Hematopoietic multipotent progenitor cell treated with erythropoietin and hydrocortisone succinate and interleukin-3 and kit ligand, for 6 days (in vitro differentiated cells): ENCODE measurements around the gene LRCH2.
A peak's percentile ranks its signal among the peaks of the same experiment; 100 is the strongest.

ENCODE experiments used
- DNase-seq: peaks from one replicate; pipeline ENCODE4 v3.0.0-alpha.2; 2015

Gene LRCH2

GRCh38 chrX:115192244-115192700, 41.6 kb downstream of the LRCH2 start:
- DNase-seq: no peak

DNA sequence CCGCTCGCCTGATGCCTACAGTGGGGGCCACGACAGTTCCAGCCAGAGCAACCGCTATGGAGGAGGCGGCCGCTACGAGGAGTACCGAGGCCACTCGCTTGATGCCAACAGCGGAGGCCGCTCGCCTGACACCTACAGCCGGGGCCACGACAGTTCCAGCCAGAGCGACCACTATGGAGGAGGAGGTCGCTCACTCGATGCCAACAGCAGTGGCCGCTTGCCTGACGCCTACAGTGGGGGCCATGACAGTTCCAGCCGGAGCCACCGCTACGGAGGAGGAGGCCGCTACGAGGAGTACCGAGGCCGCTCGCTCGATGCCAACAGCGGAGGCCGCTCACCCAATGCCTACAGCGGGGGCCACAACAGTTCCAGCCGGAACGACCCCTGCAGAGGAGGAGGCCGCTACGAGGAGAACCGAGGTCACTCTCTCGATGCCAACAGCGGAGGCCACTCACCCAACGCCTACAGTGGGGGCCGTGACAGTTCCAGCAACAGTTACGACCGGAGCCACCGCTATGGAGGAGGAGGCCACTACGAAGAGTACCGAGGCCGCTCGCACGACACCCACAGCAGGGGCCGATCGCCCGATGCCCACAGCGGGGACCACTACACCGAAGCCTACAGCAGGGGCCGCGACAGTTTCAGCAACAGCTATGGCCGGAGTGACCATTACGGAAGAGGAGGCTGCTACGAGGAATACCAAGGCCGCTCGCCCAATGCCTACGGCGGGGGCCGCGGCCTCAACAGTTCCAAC, 42.2 kb downstream of the LRCH2 start:
- DNase-seq: no peak

DNA sequence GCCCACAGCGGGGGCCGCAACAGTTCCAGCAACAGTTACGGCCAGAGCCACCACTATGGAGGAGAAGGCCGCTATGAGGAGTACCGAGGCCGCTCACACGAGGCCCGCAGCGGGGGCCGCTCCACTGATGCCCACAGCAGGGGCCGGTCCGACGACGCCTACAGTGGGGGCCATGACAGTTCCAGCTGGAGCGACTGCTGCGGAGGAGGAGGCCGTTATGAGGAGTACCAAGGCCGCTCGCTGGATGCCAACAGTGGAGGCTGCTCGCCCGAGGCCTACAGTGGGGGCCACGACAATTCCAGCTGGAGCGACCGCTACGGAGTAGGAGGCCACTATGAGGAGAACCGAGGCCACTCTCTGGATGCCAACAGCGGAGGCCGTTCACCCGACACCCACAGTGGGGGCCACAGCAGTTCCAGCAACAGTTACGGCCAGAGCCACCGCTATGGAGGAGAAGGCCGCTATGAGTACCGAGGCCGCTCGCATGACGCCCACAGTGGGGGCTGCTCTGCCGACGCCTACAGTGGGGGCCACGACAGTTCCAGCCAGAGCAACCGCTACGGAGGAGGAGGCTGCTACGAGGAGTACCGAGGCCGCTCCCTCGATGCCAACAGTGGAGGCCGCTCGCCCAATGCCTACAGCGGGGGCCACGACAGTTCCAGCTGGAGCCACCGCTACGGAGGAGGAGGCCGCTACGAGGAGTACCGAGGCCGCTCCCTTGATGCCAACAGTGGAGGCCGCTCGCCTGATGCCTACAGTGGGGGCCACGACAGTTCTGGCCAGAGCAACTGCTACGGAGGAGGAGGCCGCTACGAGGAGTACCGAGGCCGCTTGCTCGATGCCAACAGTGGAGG, 43.0 kb downstream of the LRCH2 start:
- DNase-seq: no peak

DNA sequence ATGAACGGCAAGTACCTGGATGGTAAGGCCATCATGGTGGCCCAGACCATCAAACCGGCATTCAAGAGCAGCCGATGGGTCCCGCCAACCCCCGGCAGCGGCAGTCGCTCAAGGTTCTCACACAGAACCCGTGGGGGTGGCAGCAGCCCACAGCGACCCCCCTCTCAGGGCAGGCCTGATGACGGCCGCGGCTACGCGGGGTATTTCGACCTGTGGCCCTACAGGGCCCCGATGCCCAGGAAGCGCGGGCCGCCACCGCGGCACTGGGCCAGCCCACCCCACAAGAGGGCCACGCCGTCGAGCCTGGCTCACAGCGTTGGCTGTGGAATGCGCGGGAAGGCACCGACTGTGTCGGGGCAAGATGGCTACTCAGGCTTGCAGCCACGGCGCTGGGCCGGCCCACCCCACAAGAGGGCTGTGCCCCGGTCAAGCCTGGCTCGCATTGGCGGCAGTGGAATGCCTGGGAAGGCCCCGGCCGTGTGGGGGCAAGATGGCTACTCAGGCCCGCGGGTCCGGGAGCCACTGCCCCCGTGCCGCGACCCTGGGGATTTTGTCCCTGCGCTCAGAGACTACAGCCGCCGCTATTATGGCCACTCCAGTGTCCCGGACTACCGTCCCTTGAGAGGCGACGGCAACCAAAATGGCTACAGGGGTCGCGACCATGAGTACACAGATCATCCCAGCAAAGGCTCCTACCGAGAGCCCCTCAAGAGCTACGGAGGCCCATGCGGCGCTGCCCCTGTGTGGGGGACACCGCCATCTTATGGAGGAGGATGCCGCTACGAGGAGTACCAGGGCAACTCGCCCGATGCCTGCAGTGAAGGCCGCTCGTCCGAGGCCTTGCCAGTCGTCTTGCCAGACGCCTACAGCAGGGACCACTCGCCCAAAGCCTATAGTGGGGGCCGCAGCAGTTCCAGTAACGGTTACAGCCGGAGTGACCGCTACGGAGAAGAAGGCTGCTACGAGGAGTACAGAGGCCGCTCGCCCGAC, 44.0 kb downstream of the LRCH2 start:
- no peak for DNase-seq

GRCh38 chrX:115189110-115189509, 44.8 kb downstream of the LRCH2 start, which contains the start of gene RBMXL3:
Gene RBMXL3, plus strand, starts transcription at chrX:115189410. Its CDS starts 32 bp downstream, at chrX:115189442.
- no peak for DNase-seq

DNA sequence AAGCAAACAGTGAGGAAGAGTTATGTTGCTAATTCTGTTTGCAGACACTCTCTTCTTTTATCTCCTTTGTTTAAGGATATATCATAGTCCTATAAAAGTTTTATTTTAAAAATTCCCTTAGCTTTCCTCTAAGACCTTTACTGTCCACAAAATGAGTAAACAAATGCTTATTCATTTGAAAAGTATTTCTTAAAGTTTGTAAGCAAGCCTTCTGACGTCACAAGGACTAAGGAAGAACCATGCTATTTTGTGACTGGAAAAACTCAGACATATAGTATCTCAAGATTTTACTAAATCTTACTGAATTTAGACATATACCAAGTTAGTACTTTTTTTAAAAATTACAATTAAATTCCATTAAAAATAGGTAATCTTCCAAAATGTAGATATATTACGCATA, 49.9 kb downstream of the LRCH2 start:
- no peak for DNase-seq

- DNase-seq: no peak
Measured at GRCh38 chrX:115178473-115178872, 55.4 kb downstream of the LRCH2 start.

- no peak for DNase-seq
Measured at GRCh38 chrX:115177932-115178331, 56.0 kb downstream of the LRCH2 start.

GRCh38 chrX:115174548-115174947, 59.3 kb downstream of the LRCH2 start:
- no peak for DNase-seq

GRCh38 chrX:115173181-115173580, 60.7 kb downstream of the LRCH2 start:
- DNase-seq: no peak

DNA sequence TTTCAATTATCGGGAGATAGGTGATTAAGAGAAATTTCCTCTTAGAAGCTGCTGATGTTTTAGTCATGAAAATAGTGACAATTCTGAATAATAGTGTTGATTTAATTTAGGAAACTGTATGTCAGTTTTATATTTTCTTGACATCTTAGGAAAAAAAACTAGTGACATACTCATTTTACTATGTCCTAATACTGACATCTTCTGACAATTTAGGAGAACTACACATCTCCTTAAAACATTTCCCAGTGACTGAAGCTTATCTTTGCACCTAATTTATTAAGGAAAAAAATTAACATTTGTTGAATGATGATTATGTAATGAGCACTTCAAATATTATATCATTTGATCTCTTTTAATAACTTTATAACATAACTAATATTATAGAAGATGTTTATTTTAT, 86.7 kb downstream of the LRCH2 start:
- peak; percentile 4 for DNase-seq

GRCh38 chrX:115142057-115142456, 91.8 kb downstream of the LRCH2 start:
- DNase-seq: no peak

DNA sequence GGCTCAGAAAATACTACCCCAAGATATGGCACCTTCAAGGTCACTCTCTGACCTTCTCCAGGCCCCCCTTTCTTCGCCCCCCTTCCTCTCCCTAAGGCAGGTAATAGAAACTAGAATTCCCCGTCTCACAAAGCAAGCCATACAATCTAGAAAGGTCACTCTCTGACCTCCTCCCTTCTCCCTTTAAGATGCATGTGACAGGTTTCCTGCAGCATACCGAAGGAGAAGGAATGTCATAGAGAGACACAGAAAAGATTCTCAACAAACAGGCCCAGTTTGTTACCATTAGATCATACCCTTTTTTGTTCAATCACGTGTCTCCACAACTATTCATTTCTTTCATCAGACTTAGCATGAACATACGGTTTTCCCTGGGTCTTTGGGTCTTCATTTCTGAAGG, 95.9 kb downstream of the LRCH2 start:
- DNase-seq: no peak

- no peak for DNase-seq
Measured at GRCh38 chrX:115134382-115134781, 99.5 kb downstream of the LRCH2 start.

GRCh38 chrX:115112411-115112810, 121.5 kb downstream of the LRCH2 start:
- DNase-seq: no peak

GRCh38 chrX:115098897-115099296, 135.0 kb downstream of the LRCH2 start:
- no peak for DNase-seq

DNA sequence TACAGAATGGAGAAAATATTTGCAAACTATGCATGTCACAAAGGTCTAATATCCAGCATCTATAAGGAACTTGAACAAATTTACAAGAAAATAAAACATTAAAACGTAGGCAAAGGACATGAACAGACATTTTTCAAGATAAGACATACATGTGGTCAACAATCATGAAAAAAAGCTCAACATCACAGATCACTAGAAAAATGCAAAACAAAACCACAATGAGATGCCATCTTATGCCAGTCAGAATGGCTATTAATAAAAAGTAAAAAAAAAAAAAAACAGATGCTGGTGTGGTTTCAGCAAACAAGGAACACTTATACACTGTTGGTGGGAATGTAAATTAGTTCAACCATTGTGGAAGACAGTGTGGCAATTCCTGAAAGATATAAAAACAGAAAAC, 140.7 kb downstream of the LRCH2 start:
- DNase-seq: no peak

GRCh38 chrX:115089419-115089818, 144.5 kb downstream of the LRCH2 start:
- DNase-seq: no peak

DNA sequence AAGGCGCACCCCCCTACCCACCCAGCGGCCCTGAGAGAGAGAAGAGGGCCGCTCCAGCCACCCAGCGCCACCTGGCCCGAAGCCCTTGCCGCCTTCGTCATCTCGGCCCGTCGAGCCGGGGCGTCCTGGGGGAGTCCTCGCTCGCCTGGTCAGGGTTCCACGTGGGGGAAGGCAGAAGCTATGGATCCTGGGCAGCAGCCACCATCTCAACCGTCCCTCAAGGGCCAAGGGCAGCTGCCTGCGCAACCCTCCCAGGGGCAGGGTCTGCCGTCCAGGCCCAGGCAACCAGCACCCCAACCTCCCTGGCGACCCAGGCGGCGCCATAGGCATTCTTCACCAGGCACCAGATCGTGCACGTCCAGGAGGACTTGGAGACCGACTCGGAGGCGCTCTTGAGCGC, 165.0 kb downstream of the LRCH2 start:
- DNase-seq: no peak

DNA sequence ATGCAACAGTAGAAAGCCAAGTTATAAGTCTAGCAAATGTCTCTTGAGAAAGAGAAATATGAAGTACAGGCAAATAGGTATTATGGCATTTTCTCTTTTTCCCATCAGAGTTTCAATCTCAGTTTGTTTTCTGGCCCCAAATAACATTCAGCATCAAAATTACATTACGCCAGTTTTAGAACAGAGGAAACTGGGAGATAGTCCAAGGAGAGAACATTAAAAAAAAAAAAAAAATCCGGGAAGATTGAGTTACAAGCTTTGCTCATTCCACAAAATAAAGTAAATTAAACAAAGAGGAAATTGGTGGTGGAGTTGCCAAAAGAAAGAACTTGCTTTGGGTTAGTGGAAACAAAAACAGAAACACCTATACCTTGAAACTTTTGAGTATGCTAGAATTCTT, 166.1 kb downstream of the LRCH2 start:
- DNase-seq: no peak

DNA sequence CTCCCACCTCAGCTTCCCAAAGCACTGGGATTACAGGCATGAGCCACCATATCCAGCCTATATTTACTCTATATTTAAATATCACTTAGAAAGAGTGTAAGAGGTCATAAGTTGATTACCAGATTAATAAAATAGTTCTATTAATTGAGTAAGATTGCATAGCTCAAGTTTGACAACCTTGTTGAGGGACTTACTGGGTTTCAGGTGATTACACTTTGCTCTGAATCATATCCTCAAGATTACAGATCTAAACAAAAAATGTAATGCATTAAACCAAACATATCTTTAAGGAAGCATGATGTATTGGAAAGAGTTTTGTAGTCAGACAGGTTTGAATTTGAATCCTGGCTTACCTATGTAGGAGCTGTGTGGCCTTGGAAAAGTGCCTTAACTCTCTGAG, 168.6 kb downstream of the LRCH2 start:
- DNase-seq: no peak
